Upper lobe of right lung (tissue), 1 donor: Measurements from ENCODE around the gene ITIH5. TPM values are rescaled to one million over a fixed set of nuclear protein-coding genes. Genes with fewer than 3 reads are reported as not detected.

Experiments
- ATAC-seq: fragments of 200-7000 bp; cut with Tn5 transposase; one replicate; pipeline ENCODE4 v1.9.1; 2020; ENCODE audit warnings: mild to moderate bottlenecking, moderate library complexity
- DNase-seq: peaks from one replicate; pipeline ENCODE4 v3.0.0-alpha.2; 2020
- H3K27ac ChIP-seq: fragments of 200-600 bp; one replicate; pipeline ENCODE4 v1.8.0; 2022
- H3K27me3 ChIP-seq: fragments of 200-600 bp; one replicate; pipeline ENCODE4 v1.8.0; 2022; ENCODE audit warnings: mild to moderate bottlenecking
- H3K36me3 ChIP-seq: fragments of 200-600 bp; one replicate; pipeline ENCODE4 v1.8.0; 2022
- H3K4me1 ChIP-seq: fragments of 200-600 bp; one replicate; pipeline ENCODE4 v1.8.0; 2022
- H3K4me3 ChIP-seq: fragments of 200-600 bp; one replicate; pipeline ENCODE4 v1.8.0; 2022; ENCODE audit warnings: mild to moderate bottlenecking
- H3K9me3 ChIP-seq: fragments of 200-600 bp; one replicate; pipeline ENCODE4 v1.8.0; 2022
- CTCF ChIP-seq: fragments of 200-600 bp; IDR thresholded peaks from one replicate; pipeline ENCODE4 v1.8.0; 2022; ENCODE audit warnings: antibody characterized with exemption
- intact Hi-C: fragments of 100-400 bp; cut with DNase I; formaldehyde crosslinking; loops from one replicate; pipeline ENCODE4 v1.11.0; 2022
- total RNA-seq: library from RNA; stranded (reverse); fragmentation: NEBNext Ultra II Directional; extraction: Animal tissue kit (Norgen Biotek cat#: 25700); gene quantifications from one replicate; pipeline ENCODE4 v1.2.1, GENCODE V29; 2021
- donor health status: DM: no; HTN: yes; CAD: no; lungs with severe emphysema.

The ITIH5 gene
- total RNA-seq, 1 donor from 2014 or later = 10.5 TPM

- intact Hi-C loops = no loop called here
- Histone ChIP-seq H3K4me3 (no peak overlapping the region), H3K9me3 (no peaks in the 10 kb centered on the region), H3K36me3 (no peaks in the 10 kb centered on the region), H3K4me1 (no peaks in the 10 kb centered on the region), H3K27me3 (no peaks in the 10 kb centered on the region), H3K27ac (no peak overlapping the region)
- TF ChIP-seq CTCF = no peak
- ATAC-seq = no peak
- no peak for DNase-seq
Measured at GRCh38 chr10:7605565-7606295, 61.0 kb downstream of the ITIH5 start.

GRCh38 chr10:7601023-7601656 lies 65.6 kb downstream of the ITIH5 start:
- H3K4me3 ChIP-seq = no peak overlapping the region
- TF ChIP-seq CTCF = no peak
- H3K36me3 ChIP-seq = no peaks in the 10 kb centered on the region
- no peak overlapping the region for H3K27ac ChIP-seq
- intact Hi-C loops = no loop called here
- ATAC-seq = peak; percentile 37
- no peaks in the 10 kb centered on the region for H3K4me1 ChIP-seq
- DNase-seq = no peak
- H3K9me3 ChIP-seq = no peaks in the 10 kb centered on the region
- H3K27me3 ChIP-seq = no peaks in the 10 kb centered on the region

- DNase-seq (no peak), ATAC-seq (no peak)
- Histone ChIP-seq H3K36me3 (no peaks in the 10 kb centered on the region), H3K27ac (no peak overlapping the region), H3K4me1 (no peaks in the 10 kb centered on the region), H3K4me3 (no peak overlapping the region), H3K27me3 (no peaks in the 10 kb centered on the region), H3K9me3 (no peaks in the 10 kb centered on the region)
- intact Hi-C loops = no loop called here
- no peak for TF ChIP-seq CTCF
Measured at GRCh38 chr10:7598771-7599170, 68.0 kb downstream of the ITIH5 start.

GRCh38 chr10:7596356-7596755 lies 70.4 kb downstream of the ITIH5 start:
- H3K27me3 ChIP-seq = no peaks in the 10 kb centered on the region
- no peaks in the 10 kb centered on the region for H3K9me3 ChIP-seq
- ATAC-seq = peak; percentile 48
- H3K4me1 ChIP-seq = no peaks in the 10 kb centered on the region
- intact Hi-C loops = no loop called here
- H3K36me3 ChIP-seq = no peaks in the 10 kb centered on the region
- H3K27ac ChIP-seq = no peak overlapping the region
- no peak overlapping the region for H3K4me3 ChIP-seq
- no peak for DNase-seq
- TF ChIP-seq CTCF = no peak

- DNase-seq (no peak), ATAC-seq (peak; percentile 33)
- Histone ChIP-seq H3K27ac (no peak overlapping the region), H3K4me3 (no peak overlapping the region), H3K27me3 (no peaks in the 10 kb centered on the region), H3K4me1 (no peaks in the 10 kb centered on the region), H3K9me3 (no peaks in the 10 kb centered on the region), H3K36me3 (no peaks in the 10 kb centered on the region)
- intact Hi-C loops = no loop called here
- TF ChIP-seq CTCF = no peak
Measured at GRCh38 chr10:7593905-7594304, 72.9 kb downstream of the ITIH5 start.
